ENCODE data around the gene CST4.
"Not testable (repeated sequence)": the region's sequence is repeated elsewhere in the genome, so short reads cannot be mapped to it uniquely, and the experiment has no call there.

The CST4 gene

GRCh38 chr20:23688684-23689398, at the start of gene CST4:
Gene CST4 (minus strand): TSS chr20:23689038. CDS start chr20:23688969, 69 bp downstream.
- not testable (repeated sequence) for DNase-seq (ENCODE audit: low read depth); H3K4me3 ChIP-seq (ENCODE audit: low read length)

GRCh38 chr20:23735391-23735790, 46.6 kb upstream of the CST4 start:
- H3K4me3 ChIP-seq (ENCODE audit: low read length) = not testable (repeated sequence)

GRCh38 chr20:23734949-23735348, 46.1 kb upstream of the CST4 start:
- not testable (repeated sequence) for H3K4me3 ChIP-seq (ENCODE audit: low read length); DNase-seq (ENCODE audit: low read depth)

More at GRCh38 chr20:23735391-23735790, 46.6 kb upstream of the CST4 start:
- DNase-seq (ENCODE audit: low read depth) = not testable (repeated sequence)

- peak; percentile 5 for DNase-seq (ENCODE audit: low read depth)
These were observed 45.6 kb upstream of the CST4 start for GRCh38 chr20:23734440-23734839.

GRCh38 chr20:23727016-23727415, 38.2 kb upstream of the CST4 start:
- DNase-seq (ENCODE audit: low read depth) = no peak
- TF ChIP-seq CTCF (IDR thresholded peaks at IDR 0.05; ENCODE audit: insufficient read depth, low read depth, low read length, missing control alignments) = no peak
- no peak overlapping the region for H3K4me3 ChIP-seq (ENCODE audit: low read length)

More at GRCh38 chr20:23734440-23734839, 45.6 kb upstream of the CST4 start:
- H3K4me3 ChIP-seq (ENCODE audit: low read length) = not testable (repeated sequence)

GRCh38 chr20:23725102-23725501, 36.3 kb upstream of the CST4 start:
- H3K4me3 ChIP-seq (ENCODE audit: low read length) = no peak overlapping the region
- no peak for TF ChIP-seq CTCF (IDR thresholded peaks at IDR 0.05; ENCODE audit: insufficient read depth, low read depth, low read length, missing control alignments)
- no peak for DNase-seq (ENCODE audit: low read depth)

GRCh38 chr20:23723659-23724307, 34.9 kb upstream of the CST4 start:
- H3K4me3 ChIP-seq (ENCODE audit: low read length) = not testable (repeated sequence)
- peak; percentile 15 for DNase-seq (ENCODE audit: low read depth)
- peak; percentile 28 for TF ChIP-seq CTCF (IDR thresholded peaks at IDR 0.05; ENCODE audit: insufficient read depth, low read depth, low read length, missing control alignments)

- not testable (repeated sequence) for DNase-seq (ENCODE audit: low read depth); H3K4me3 ChIP-seq (ENCODE audit: low read length)
These were observed 34.0 kb upstream of the CST4 start for GRCh38 chr20:23722851-23723250.

GRCh38 chr20:23721962-23722361, 33.1 kb upstream of the CST4 start:
- no peak for TF ChIP-seq CTCF (IDR thresholded peaks at IDR 0.05; ENCODE audit: insufficient read depth, low read depth, low read length, missing control alignments)
- H3K4me3 ChIP-seq (ENCODE audit: low read length) = no peak overlapping the region
- no peak for DNase-seq (ENCODE audit: low read depth)

GRCh38 chr20:23719351-23719750, 30.5 kb upstream of the CST4 start:
- not testable (repeated sequence) for DNase-seq (ENCODE audit: low read depth); H3K4me3 ChIP-seq (ENCODE audit: low read length)

- not testable (repeated sequence) for DNase-seq (ENCODE audit: low read depth); H3K4me3 ChIP-seq (ENCODE audit: low read length)
These were observed 22.9 kb upstream of the CST4 start for GRCh38 chr20:23711778-23712177.

Data from epithelial cell of esophagus (primary cell).